H1 (cell line): ENCODE measurements around the gene GSTM2. TPM values are rescaled to one million over a fixed set of nuclear protein-coding genes. Genes with fewer than 3 reads are reported as not detected.

Experiments
- CTCF ChIA-PET: fragments of 300-600 bp; sonication (Branson Sonifier 250); formaldehyde crosslinking; loops from one replicate; lab custom pipeline; 2021; ENCODE audit not compliant: partially characterized antibody; lab: Charles Lee
- POLR2A ChIA-PET: fragments of 300-600 bp; sonication (Branson Sonifier 250); formaldehyde crosslinking; loops from one replicate; lab custom pipeline; 2021; ENCODE audit warnings: inconsistent platforms; ENCODE audit not compliant: partially characterized antibody; lab: Charles Lee
- DNase-seq, 2 experiments: peaks; one replicate each; pipeline versions ENCODE4 v3.0.0 to v3.0.0-alpha.2; 2010 to 2022; ENCODE audit warnings: low spot score in 2 of 2, low read depth in 1 of 2, mixed read lengths in 1 of 2
- FAIRE-seq: peaks from 2 replicates; lab custom pipeline; 2011; peaks lifted over from hg19 to GRCh38; lab: Jason Lieb, UNC
- H2AFZ ChIP-seq: 2 replicates; pipeline ENCODE4 v1.8.1; 2012; ENCODE audit warnings: low read length, inconsistent platforms
- H2AK5ac ChIP-seq: 2 replicates; pipeline ENCODE4 v1.6.1; 2013; ENCODE audit warnings: low read depth, low read length
- H2BK120ac ChIP-seq: replicated peaks from 2 replicates; pipeline ENCODE3; 2013; ENCODE audit warnings: low read depth, low read length, inconsistent platforms
- H2BK12ac ChIP-seq: 2 replicates; pipeline ENCODE4 v1.6.1; 2013; ENCODE audit warnings: low read depth, low read length
- H2BK15ac ChIP-seq: 2 replicates; pipeline ENCODE4 v1.6.1; 2013; ENCODE audit warnings: low read length
- H2BK20ac ChIP-seq: 2 replicates; pipeline ENCODE4 v1.6.1; 2013; ENCODE audit warnings: low read length
- H2BK5ac ChIP-seq: 2 replicates; pipeline ENCODE4 v1.6.1; 2013; ENCODE audit warnings: low read depth, low read length
- H3K14ac ChIP-seq: 2 replicates; pipeline ENCODE4 v1.6.1; 2013; ENCODE audit warnings: inconsistent platforms; ENCODE audit not compliant: insufficient read length
- H3K18ac ChIP-seq: 2 replicates; pipeline ENCODE4 v1.6.1; 2013; ENCODE audit warnings: low read length; ENCODE audit errors: extremely low read depth
- H3K23ac ChIP-seq: 2 replicates; pipeline ENCODE4 v1.6.1; 2013; ENCODE audit warnings: inconsistent platforms; ENCODE audit not compliant: insufficient read length
- H3K23me2 ChIP-seq: 2 replicates; pipeline ENCODE4 v1.6.1; 2013; ENCODE audit warnings: low read depth, low read length
- H3K27ac ChIP-seq: 2 replicates; pipeline ENCODE4 v1.6.1; 2011; ENCODE audit warnings: low read depth, low read length, inconsistent platforms
- H3K27me3 ChIP-seq, 4 experiments: replicated peaks in 1 of 4; 1 replicate in 1 of 4; 2 replicates in 3 of 4; pipeline versions ENCODE4 v1.6.1 to v1.8.1; 2011 to 2013; ENCODE audit warnings: low read length in 3 of 4, mild to moderate bottlenecking in 3 of 4, inconsistent platforms in 2 of 4, mixed read lengths in 2 of 4, moderate library complexity in 1 of 4; ENCODE audit not compliant: control insufficient read depth in 3 of 4, insufficient read depth in 3 of 4; ENCODE audit errors: extremely low read depth in 1 of 4
- H3K36me3 ChIP-seq, 4 experiments: 2 replicates each; pipeline versions ENCODE4 v1.6.1 to v1.8.1; 2011 to 2013; ENCODE audit warnings: mild to moderate bottlenecking in 4 of 4, low read length in 3 of 4, moderate library complexity in 2 of 4, control low read depth in 1 of 4, inconsistent platforms in 1 of 4; ENCODE audit not compliant: insufficient read depth in 4 of 4, control insufficient read depth in 2 of 4
- H3K4ac ChIP-seq: replicated peaks from 2 replicates; pipeline ENCODE3; 2013; ENCODE audit warnings: low read length, low read depth, mixed read lengths, inconsistent platforms; ENCODE audit not compliant: insufficient read length
- H3K4me1 ChIP-seq, 4 experiments: replicated peaks in 1 of 4; 1 replicate in 1 of 4; 2 replicates in 3 of 4; pipeline versions ENCODE4 v1.6.1 to v1.8.1; 2011 to 2013; ENCODE audit warnings: low read length in 3 of 4, inconsistent platforms in 2 of 4, mixed read lengths in 1 of 4; ENCODE audit not compliant: insufficient read depth in 4 of 4, control insufficient read depth in 3 of 4
- H3K4me2 ChIP-seq, 2 experiments: 2 replicates each; pipeline versions ENCODE4 v1.6.1 to v1.8.1; 2011 to 2013; ENCODE audit warnings: low read depth in 2 of 2, low read length in 2 of 2, control low read depth in 1 of 2, inconsistent platforms in 1 of 2, mild to moderate bottlenecking in 1 of 2; ENCODE audit not compliant: insufficient read depth in 1 of 2
- H3K4me3 ChIP-seq, 4 experiments: fragments of 200-600, 300-600 bp in 1 of 4; sonication (generic), shearing (Covaris generic), sonication (Bioruptor Twin) in 1 of 4; 2 replicates each; pipeline versions ENCODE4 v1.5.1 to v1.8.1; 2011 to 2016; ENCODE audit warnings: low read length in 4 of 4, low read depth in 3 of 4, control low read depth in 2 of 4, inconsistent platforms in 2 of 4, mild to moderate bottlenecking in 2 of 4, mixed read lengths in 1 of 4, moderate library complexity in 1 of 4; ENCODE audit not compliant: insufficient read depth in 2 of 4; ENCODE audit errors: extremely low read depth in 1 of 4
- H3K56ac ChIP-seq: replicated peaks from 2 replicates; pipeline ENCODE3; 2013; ENCODE audit warnings: low read depth, mild to moderate bottlenecking, mixed read lengths, low read length, inconsistent platforms; ENCODE audit not compliant: insufficient read length
- H3K79me1 ChIP-seq: 2 replicates; pipeline ENCODE4 v1.6.1; 2013; ENCODE audit warnings: low read depth, low read length, control low read depth
- H3K79me2 ChIP-seq, 2 experiments: 2 replicates each; pipeline versions ENCODE4 v1.6.1 to v1.8.1; 2012 to 2013; ENCODE audit warnings: low read length in 2 of 2, mild to moderate bottlenecking in 2 of 2, inconsistent platforms in 1 of 2; ENCODE audit not compliant: insufficient read depth in 2 of 2, control insufficient read depth in 1 of 2
- H3K9ac ChIP-seq, 4 experiments: replicated peaks in 1 of 4; 1 replicate in 1 of 4; 2 replicates in 3 of 4; pipeline versions ENCODE4 v1.6.1 to v1.8.1; 2011 to 2013; ENCODE audit warnings: low read depth in 3 of 4, low read length in 3 of 4, control low read depth in 2 of 4, mild to moderate bottlenecking in 2 of 4, moderate library complexity in 2 of 4, inconsistent platforms in 1 of 4; ENCODE audit errors: extremely low read depth in 1 of 4
- H3K9me3 ChIP-seq, 2 experiments: 2 replicates each; pipeline versions ENCODE4 v1.6.1 to v1.8.1; 2012 to 2013; ENCODE audit warnings: mild to moderate bottlenecking in 2 of 2, moderate library complexity in 2 of 2, control low read depth in 1 of 2, inconsistent platforms in 1 of 2, low read depth in 1 of 2, low read length in 1 of 2, mixed read lengths in 1 of 2; ENCODE audit not compliant: insufficient read depth in 2 of 2
- H4K20me1 ChIP-seq, 2 experiments: replicated peaks in 1 of 2; 2 replicates each; pipeline versions ENCODE3 to v1.8.1; 2011 to 2013; ENCODE audit warnings: inconsistent platforms in 2 of 2, low read length in 2 of 2, mild to moderate bottlenecking in 1 of 2; ENCODE audit not compliant: insufficient read depth in 2 of 2, control insufficient read depth in 1 of 2
- H4K5ac ChIP-seq: 2 replicates; pipeline ENCODE4 v1.6.1; 2013; ENCODE audit warnings: low read length, low read depth, mixed read lengths, inconsistent platforms; ENCODE audit not compliant: insufficient read length
- H4K8ac ChIP-seq: 2 replicates; pipeline ENCODE4 v1.8.0; 2013; ENCODE audit warnings: mild to moderate bottlenecking, moderate library complexity, low read length, inconsistent platforms; ENCODE audit not compliant: insufficient read depth; ENCODE audit errors: extremely low read depth
- H4K91ac ChIP-seq: replicated peaks from 2 replicates; pipeline ENCODE3; 2013; ENCODE audit warnings: low read length, mixed read lengths, inconsistent platforms; ENCODE audit not compliant: insufficient read length
- CREB1 ChIP-seq: IDR thresholded peaks from 2 replicates; pipeline ENCODE4 v1.6.1; 2012; ENCODE audit warnings: inconsistent platforms
- SAP30 ChIP-seq: fragments of 300-600 bp; sonication (generic); IDR thresholded peaks from 2 replicates; pipeline ENCODE4 v1.7.1; 2012; ENCODE audit warnings: low read length, moderate library complexity, mild to moderate bottlenecking, inconsistent platforms; ENCODE audit not compliant: insufficient read depth, insufficient replicate concordance
- SIRT6 ChIP-seq: IDR thresholded peaks from one replicate; pipeline ENCODE4 v1.7.1; 2012; ENCODE audit warnings: low read length, inconsistent platforms
- TAF1 ChIP-seq: IDR thresholded peaks from 2 replicates; pipeline ENCODE4 v1.6.1; 2011; ENCODE audit warnings: mild to moderate bottlenecking, low read depth, low read length
- WGBS, 2 experiments: shearing (Covaris generic) in 1 of 2; methylation state at CpG; one replicate each; pipeline versions ENCODE4 v1.1.6 to v1.1.7; 2013 to 2015; ENCODE audit warnings: low lambda C conversion rate in 2 of 2, mixed read lengths in 2 of 2, inconsistent platforms in 1 of 2, low coverage in 1 of 2, missing lambda C conversion rate in 1 of 2; ENCODE audit not compliant: insufficient replicate concordance in 2 of 2, insufficient coverage in 1 of 2, insufficient read length in 1 of 2; ENCODE audit errors: extremely low coverage in 1 of 2, missing lambda C conversion rate in 1 of 2; 5-methylcytosine and 5-hydroxymethylcytosine counted together
- polyA plus RNA-seq, 7 experiments: library from polyadenylated mRNA; depleted of rRNA in 3 of 7; stranded (reverse) in 5 of 7; unstranded in 2 of 7; fragments of >200 nt in 5 of 7; fragments of 200-250 nt in 2 of 7; gene quantifications; 1 replicate in 5 of 7; 2 replicates in 1 of 7; 4 replicates in 1 of 7; pipeline versions ENCODE4 v1.2.1 to v1.2.3, GENCODE V29; 2011 to 2013; ENCODE audit warnings: missing spikeins in 2 of 7, mixed read lengths in 2 of 7
- total RNA-seq: library from RNA; stranded (reverse); fragmentation: NEBNext Ultra II Directional; extraction: Animal tissue kit (Norgen Biotek cat#: 25700); gene quantifications from 2 replicates; pipeline ENCODE4 v1.2.1, GENCODE V29; 2021
- TF ChIP-seq, protein P1 (sequence below), 3 experiments: IDR thresholded peaks; 1 replicate in 2 of 3; 2 replicates in 1 of 3; pipeline versions ENCODE4 v1.5.1 to v1.6.1; 2011; ENCODE audit warnings: low read length in 3 of 3, mild to moderate bottlenecking in 3 of 3, inconsistent platforms in 2 of 3, low read depth in 1 of 3, moderate library complexity in 1 of 3; ENCODE audit not compliant: insufficient read depth in 1 of 3; ENCODE audit errors: control extremely low read depth in 1 of 3

GSTM2 gene
- total and polyA plus RNA-seq, 2 of the 8 experiments (the other 6 are each of a cell fraction or from before 2014, with no cell fraction given) = 9.6 to 23.1 TPM

DNA sequence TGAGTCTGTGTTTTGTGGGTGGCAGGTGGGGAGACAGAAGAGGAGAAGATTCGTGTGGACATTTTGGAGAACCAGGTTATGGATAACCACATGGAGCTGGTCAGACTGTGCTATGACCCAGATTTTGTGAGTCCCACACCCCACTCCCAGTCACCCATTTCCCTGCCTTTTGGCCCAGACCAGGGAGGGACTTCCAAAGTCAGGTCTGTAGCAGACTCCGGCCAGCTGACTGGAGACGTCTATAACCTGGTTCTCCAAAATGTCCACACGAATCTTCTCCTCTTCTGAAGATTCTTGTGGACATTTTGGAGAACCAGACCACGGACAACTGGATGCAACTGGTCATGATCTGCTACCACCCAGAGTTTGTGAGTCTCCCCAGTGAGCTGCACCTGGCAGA, 45.8 kb downstream of the GSTM2 start:
- Histone ChIP-seq H2BK5ac (no peak overlapping the region), H3K4me3 (no peak overlapping the region), H3K23me2 (no peaks in the 10 kb centered on the region), H3K9ac (no peak overlapping the region), H3K27me3 (peaks cover 0 to 3% (median 0%) of the 10 kb centered on the region in 4 experiments; a peak in 1 of 7 replicates), H3K23ac (no peak overlapping the region), H2BK120ac (no peak overlapping the region), H2BK15ac (no peak overlapping the region), H2AFZ (no peak overlapping the region), H3K4ac (no peak overlapping the region), H4K5ac (no peak overlapping the region), H2BK20ac (no peak overlapping the region), H2BK12ac (no peak overlapping the region), H3K56ac (no peak overlapping the region), H2AK5ac (no peak overlapping the region), H3K14ac (no peak overlapping the region), H3K36me3 (no peaks in the 10 kb centered on the region; a peak in 1 of 8 replicates), H3K4me1 (no peaks in the 10 kb centered on the region; a peak in 1 of 7 replicates), H3K79me1 (no peaks in the 10 kb centered on the region), H3K27ac (no peak overlapping the region), H3K4me2 (no peak overlapping the region), H3K79me2 (no peaks in the 10 kb centered on the region), H4K91ac (no peak overlapping the region), H3K18ac (no peak overlapping the region)
- 80% methylated on average over 5 of the region's 5 CpGs; no CpG with 5 or more reads in 1 of the 2 experiments for WGBS, 2 experiments
- CTCF ChIA-PET = no interaction called here
- POLR2A ChIA-PET = no interaction called here
- no peak for FAIRE-seq
- TF ChIP-seq TAF1 (no peak), SAP30 (no peak), SIRT6 (no peak), CREB1 (no peak)
- TF ChIP-seq, protein P1, sequence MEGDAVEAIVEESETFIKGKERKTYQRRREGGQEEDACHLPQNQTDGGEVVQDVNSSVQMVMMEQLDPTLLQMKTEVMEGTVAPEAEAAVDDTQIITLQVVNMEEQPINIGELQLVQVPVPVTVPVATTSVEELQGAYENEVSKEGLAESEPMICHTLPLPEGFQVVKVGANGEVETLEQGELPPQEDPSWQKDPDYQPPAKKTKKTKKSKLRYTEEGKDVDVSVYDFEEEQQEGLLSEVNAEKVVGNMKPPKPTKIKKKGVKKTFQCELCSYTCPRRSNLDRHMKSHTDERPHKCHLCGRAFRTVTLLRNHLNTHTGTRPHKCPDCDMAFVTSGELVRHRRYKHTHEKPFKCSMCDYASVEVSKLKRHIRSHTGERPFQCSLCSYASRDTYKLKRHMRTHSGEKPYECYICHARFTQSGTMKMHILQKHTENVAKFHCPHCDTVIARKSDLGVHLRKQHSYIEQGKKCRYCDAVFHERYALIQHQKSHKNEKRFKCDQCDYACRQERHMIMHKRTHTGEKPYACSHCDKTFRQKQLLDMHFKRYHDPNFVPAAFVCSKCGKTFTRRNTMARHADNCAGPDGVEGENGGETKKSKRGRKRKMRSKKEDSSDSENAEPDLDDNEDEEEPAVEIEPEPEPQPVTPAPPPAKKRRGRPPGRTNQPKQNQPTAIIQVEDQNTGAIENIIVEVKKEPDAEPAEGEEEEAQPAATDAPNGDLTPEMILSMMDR (IDR thresholded peaks at IDR 0.05; ENCODE audit: control extremely low read depth in 1 of 3, insufficient read depth in 1 of 3, low read depth in 1 of 3, low read length in 3 of 3) = no peak
- TF ChIP-seq, all 59 proteins: peak for 0
- Histone ChIP-seq H4K20me1 (no peaks in the 10 kb centered on the region), H4K8ac (no peak overlapping the region), H3K9me3 (peaks cover 4 to 5% of the 10 kb centered on the region in 2 experiments; a peak in 2 of 4 replicates)
- no peak for DNase-seq
